RKO (cell line): ENCODE results near the gene TCN2.
"Not testable (repeated sequence)": the region's sequence is repeated elsewhere in the genome, so short reads cannot be mapped to it uniquely, and the experiment has no call there.

Experiments
- DNase-seq: peaks from one replicate; pipeline ENCODE4 v3.0.0-alpha.2; 2016; ENCODE audit warnings: low spot score

TCN2 gene

DNA sequence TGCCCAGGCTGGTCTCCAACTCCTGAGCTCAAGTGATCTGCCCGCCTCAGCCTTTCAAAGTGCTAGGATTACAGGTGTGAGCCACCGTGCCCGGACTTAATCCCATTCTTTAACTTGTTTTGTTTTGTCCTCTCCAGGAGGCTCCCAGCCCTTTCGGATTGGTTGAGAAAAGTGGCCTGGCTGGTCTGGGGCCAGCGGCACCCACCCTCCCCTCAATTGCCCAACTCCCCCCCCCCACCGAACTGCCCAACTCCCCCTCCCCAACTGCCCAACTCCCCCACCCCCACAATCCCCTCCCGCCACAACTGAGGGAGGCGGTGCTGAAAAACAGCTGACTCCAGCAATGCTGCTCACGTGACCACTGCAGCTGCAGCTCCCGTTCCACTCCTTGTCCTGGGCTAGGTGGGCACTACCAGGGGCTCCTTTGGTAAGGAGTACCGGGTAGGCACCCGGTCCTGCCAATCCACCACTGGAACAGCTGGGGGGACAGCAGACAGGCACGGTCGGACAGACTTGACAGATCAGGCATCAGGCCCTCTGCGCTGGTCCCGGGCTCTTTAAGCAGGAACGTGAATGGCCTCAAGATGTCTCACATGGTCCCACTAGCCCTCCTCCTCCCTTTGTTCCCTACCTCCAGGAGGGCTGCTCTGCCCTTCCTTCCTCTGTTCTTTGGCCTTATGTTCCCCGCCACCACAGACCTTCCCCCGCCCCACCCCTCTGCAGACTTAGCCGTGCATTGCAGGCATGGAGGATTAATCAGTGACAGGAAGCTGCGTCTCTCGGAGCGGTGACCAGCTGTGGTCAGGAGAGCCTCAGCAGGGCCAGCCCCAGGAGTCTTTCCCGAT is at the start of gene TCN2:
TCN2 (plus strand) TSS at position 720 of the 845 bp plus-strand sequence. CDS start 158 bp downstream, outside the sequence.
- DNase-seq = no peak

DNA sequence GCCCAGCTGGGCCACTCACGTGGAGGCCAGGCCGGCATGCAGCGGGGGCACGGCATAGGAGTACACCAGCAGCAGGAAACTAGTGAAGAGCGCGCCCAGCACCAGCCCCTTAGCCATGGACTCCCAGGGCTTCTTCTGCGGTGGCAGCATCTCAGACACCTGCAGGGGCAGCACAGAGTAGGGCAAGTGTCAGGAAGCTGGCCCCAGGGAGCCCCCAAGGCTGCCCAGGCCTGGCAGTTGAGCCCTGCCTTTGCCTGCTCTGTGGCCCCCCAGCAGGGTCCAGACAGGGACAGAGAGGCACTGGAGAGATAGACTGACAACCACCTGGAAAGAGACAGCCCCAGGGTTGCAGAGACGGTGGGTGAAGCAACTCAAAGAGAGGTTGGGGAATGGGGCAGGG is 49.7 kb upstream of the TCN2 start:
- DNase-seq = no peak

DNA sequence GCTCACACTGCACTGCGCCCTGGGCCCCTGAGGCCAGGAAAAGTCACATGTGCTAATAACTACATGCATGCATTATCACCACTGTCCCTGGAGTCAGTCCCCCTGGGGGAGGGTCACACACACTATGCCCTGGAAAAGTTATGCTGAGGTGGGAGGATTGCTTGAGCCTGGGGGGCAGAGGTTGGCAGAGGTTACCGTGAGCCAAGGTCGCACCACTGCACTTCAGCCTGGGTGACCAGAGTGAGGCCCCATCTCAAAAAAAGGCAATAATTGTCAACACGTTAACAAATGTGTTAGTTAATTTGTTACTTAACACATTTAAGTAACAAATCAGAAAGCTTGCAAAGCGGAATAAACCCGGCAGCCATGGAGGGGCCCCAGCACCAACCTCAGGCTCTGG is 47.1 kb upstream of the TCN2 start:
- no peak for DNase-seq

DNA sequence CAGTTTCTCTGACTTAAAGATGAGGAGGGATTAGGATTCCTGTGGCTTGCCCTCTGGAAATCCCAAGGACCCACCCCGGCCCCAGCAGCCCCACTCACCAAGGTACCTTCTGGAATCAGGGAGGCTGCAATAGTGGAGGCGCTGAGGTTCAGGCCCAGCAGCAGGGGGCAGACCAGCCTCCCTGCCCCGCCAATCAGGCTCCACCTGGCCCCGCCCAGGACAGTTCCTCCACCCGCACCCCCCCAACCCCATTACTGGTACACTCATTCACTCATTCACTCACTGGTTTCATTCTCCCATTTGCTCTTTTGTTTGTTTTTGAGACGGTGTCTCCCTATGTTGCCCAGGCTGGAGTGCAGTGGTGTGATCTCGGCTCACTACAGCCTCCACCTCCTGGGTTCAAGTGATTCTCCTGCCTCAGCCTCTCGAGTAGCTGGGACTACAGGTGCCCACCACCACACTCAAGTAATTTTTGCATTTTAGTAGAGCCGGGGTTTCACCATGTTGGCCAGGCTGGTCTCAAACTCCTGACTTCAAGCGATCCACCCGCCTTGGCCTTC is 46.3 kb upstream of the TCN2 start:
- DNase-seq = not testable (repeated sequence)

DNA sequence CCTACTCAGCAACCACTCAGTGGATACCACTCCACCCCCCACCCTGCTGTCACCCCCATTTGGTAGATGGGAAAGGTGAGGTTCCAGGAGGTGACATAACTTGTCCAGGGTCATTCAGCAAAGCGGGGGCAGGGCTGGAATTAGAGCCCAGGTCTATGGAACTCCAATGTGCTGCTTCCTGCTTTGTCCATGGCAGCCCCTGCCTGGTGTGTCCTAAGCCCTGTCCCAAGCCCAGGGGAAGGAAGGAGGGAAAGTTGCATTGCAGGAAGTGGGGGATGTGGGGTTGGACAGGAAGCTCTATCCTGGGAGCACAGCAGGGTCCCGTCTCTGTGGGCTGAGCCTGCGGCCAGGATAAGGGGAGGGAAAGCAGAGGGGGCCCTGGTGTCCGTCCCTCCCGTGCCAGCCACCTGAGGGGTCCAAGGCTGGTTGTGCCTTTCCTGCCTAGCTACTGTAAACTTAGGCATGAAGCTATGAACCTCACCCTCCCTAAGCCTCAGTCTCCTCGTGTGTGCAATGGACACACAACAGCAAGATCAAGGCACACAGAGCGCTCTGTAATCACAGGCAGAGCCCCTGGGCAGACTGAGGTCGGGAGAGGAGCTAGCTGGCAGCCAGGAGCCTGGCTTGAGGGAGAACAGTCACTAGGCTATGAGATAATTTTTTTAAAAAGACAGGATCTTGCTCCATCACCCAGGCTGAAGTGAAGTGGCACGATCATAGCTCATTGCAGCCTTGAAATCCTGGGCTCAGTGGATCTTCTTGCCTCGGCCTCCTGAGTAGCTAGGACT is 45.4 kb upstream of the TCN2 start:
- no peak for DNase-seq

DNA sequence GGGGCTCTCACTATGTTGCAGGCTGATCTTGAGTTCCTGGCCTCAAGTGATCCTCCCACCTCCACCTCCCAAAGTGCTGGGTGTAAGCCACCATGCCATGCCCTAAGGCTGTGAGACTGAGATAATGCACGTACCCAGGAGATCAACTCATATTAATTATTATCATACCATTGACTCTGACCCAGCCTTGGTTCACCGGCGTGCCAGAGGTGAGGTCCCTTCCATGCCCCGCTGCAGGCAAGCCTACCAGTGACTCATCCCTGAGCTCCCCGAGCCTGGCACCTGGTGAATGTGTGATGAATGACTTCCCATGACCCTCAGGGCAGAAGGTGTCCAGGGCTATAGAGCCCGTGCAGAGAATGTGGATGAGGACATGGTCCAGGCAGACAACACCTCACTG is 44.6 kb upstream of the TCN2 start:
- DNase-seq = no peak

DNA sequence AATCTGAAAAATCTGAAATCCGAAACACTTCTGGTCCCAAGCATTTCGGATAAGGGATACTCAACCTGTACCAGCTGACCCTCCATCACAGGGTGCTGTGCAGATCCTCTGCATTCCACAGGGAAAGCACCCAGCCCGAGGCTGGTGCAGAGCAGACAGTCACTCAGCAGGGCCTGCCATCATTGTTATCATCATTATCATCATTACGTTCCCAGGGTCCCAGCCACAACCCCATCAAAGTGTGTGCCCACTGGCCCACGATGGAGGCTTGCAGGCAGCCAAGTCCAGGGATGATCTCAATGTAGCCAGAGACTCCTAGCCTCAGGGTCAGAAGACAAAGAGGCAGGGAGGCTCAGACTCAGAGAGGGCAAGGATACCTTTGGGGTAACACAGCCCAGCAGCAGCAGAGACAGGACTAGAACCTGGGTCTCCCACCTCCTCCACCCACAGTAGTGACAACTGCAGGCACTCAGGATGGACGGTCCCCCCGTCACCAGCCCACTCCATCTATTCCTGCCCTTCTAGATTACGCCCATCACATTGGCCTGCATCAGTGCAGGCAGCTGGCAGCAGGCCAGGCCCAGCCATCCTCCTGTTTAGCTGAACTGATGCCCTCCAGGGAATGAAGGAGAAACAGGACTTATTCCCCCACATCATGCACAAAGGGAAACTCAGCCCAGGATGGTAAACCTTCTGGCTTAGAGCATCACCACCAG is 42.8 kb upstream of the TCN2 start:
- DNase-seq = no peak

DNA sequence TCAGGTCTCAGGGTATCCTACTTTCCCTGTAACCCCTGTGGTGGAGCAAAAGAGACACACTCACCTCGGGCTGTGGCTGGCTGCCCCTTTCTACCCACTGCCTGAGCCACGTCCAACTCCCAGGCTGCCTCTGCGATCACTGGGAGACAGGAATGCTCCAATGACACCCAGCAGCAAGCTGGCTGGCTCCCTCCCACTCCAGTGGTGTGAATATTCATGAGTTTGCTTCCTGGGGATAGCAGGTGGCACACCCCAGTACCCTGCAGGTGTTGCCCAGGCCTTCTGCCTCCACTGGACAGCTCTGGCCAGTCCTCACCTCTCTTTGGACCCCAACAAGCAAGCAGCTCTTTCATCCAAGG is 42.2 kb upstream of the TCN2 start:
- no peak for DNase-seq

DNA sequence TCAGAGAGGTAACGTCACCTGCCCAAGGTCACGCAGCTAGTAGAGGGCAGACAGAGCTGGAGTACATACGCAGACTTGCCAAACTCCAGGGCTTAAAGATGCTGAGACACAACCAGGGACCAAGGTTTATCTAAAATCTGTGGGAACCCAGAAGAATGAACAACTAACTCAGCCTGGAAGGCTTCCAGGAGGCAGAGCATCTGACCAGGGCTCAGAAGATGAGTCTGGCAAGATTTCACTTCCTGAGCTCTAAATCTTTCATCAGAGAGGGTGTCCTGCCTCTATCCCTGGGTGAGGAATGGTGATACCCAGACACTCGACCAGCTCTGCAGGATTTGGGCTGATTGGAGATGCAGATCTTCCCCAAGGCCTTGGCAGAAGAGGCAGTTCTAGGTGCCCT is 41.6 kb upstream of the TCN2 start:
- DNase-seq = no peak

DNA sequence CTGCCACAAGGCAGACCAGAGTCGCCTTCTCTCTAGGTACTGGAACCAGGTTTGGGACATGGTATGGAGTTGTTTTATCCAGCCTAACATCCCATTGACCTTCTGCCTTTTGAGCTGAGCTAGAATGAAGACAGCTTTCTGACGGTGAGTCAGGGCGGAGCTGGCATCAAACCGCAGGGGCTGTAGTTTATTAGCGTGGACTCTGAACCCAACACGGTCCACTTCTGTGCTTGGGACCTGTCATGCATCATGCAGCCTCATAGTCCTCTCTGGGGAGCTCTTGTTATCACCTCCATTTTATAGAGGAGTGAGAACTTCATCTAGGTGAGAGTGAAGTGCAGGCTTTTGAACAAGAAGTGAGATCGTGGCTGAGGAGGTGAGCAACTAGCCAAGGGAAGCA is 40.8 kb upstream of the TCN2 start:
- DNase-seq = peak; percentile 47

DNA sequence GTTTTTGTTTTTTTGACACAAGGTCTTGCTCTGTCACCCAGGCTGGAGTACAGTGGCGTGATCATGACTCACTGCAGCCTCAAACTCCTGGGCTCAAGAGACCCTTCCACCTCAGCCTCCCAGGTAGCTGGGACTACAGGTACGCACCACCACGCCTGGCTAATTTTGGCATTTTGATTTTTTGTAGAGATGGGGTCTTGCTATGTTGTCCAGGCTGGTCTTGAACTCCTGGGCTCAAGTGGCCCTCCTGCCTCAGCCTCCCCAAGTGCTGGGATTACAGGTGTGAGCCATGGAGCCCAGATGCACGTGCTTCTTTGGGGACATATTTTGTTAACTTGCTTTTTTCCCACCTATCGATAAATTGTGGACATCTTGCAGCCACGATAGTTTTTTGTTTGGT is 39.7 kb upstream of the TCN2 start:
- not testable (repeated sequence) for DNase-seq

DNA sequence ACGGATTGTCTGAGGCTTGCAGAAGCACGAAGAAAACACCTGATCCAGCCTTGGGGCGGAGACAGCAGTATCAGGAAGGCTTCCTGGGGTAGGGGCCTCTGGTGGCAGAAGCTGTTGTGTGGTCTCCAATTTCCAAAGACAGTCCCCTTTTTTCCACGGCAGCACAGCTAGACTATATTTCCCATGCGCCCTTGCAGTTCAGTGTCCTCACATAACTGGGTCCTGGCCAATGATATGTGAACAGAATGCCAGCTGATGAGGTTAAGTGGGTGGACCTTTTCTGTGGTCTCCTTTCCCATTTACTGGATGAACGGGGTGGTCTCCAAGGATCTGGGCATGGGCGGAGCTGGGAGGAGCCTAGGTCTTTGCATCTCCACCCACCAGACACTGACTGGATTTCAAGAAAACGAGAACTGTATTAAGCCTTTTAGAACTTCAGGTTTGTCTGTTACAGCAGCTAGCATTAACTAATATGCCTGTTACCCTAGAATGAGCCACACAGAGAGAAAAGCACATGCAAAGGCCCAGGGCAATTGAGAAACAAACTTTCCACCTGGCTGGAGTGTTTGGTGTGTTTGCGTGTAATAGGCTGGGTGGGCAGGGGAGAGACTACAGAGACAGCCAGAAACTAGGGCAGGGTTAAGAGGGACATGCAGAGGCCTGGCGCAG is 38.7 kb upstream of the TCN2 start:
- no peak for DNase-seq

DNA sequence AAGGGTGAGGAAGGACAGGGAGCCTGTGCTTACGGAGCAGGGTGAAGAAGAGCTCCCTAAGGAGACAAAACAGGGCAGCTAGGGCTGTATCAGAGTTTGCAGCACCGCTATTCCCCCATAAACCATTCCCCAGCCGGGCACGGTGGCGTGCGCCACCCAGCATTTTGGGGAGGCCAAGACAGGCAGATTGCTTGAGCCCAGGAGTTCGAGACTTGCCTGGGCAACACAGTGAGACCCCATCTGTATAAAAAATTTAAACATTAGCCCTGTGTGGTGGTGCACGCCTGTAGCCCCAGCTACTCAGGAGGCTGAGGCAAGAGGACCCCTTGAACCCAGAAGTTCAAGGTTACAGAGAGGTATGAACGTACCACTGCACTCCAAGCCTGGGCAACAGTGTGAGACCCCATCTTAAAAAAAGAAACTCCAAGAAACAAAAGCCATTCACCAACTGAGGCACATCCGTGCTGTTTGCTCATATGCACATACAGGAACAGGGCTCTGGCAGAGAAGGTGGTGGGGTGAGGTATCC is 37.2 kb upstream of the TCN2 start:
- DNase-seq = no peak

DNA sequence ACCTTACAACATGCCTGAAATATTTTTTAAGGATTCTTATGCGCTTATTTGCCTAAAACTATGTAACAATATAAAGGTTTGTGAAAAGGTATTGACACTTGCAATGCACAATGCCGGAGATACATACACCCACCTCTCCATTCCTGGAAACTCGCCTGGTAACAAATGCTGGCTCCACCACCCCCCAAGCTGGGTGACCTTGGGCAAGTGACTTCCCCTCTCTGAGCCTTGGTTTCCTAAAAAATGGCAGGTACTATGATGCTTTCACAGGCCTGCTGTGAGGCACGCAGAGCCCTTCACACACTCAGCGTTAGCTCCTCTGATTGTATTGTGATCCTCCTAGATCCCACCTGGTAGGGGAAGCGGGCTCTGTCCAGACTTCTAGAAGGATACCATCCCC is 34.8 kb upstream of the TCN2 start:
- no peak for DNase-seq

DNA sequence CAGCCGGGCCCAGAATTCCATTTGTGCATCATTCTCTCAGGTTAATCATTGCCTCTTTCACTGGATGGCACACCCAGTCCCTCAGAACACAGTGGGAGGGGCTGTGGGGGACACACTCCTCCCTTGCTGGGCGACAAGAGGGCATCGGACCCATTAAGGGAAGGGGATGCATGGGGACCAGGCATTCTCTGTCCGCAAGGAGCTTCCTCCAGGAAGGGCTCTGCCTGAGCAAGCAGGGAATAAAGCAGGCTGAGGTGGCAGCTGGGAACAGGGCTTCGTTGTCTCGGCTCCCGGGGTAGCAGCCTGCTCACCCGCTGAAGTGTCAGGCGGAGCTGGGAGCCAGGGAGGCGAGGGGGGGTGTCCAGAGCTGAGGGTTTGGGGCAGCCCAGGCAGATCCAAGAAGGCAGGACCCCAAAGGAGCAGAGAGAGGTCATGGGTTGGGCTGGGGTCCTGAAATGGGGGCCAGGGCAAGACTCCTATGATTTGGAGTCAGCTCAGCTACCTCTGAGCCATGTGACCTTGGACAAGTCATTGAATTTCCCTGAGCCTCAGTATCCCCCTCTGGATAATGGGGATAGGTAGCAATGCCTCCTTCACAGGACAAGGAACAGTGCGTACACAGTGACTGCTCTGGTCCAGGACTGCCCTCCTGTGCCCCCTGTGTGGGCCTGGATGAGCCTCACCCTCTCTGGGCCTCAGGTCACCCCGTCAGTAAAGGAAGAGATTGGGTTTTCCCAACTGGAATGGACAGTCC is 34.0 kb upstream of the TCN2 start:
- DNase-seq = no peak

DNA sequence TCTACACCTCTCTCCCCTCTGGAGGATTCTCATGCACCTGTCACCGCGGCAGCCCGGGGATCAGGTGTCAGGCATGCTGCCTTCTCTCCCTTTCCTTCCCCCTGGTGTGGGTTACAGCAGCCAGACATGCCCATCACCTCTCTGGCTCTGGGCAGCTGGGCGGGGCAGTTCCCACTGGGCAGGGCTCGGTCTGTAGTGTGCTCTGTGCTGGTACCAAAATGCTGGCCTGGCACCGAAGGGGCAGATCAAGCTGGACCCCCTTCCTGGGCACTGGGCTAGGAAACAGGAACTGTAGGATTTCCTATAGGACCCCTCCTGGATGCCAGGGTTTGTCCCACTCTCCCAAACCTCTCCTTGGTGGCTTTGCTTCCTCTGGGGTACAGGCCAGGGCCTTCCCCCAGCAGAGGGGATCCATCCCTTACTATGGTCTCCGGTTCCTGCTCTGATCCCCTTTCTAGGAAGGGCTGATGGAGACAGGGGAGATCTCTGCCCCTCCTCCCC is 33.3 kb upstream of the TCN2 start:
- DNase-seq = no peak

DNA sequence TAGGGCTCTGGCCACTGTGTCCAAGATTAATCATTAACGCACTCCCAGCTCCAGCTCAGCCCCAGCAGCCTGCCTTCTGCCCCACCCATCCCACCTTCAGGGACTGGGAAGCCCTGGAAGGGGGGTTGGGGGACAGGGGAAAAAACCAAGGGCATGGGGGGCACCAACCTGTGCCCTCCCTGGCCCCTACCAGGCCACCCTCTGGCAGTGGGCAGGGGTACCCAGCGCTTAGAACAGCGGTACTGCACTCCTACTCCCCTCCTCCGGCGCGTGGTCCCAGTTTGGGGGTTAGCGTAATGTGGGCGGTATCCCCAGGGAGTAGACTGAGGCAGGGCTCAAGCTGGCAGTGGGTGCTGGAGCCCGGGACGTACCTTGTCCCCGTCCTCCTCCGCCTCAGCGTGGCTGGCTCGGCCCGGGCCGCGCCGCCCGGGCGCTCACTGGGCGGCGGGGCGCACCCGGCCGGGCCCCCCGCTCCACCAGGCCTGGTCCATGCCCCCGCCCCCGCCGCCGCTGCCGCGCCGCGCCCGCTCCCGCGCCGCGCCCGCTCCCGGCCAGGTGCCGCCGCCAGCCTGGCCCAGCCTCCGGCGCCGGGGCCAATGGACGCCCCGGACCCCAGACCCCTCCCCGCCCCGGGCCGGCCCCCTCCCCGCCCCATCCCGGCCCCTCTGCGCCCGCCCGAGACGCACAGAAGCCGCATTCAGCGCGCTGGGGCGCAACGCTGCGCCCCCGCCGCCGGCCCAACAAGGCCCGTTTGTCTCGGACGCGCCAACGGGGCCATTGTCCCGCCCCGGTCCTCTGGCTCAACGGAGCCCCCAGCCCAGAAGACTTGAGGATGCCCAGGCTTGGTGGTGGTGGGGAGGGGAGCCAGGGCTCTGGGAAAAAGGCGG is 32.6 kb upstream of the TCN2 start, which contains the start of gene GAL3ST1:
GAL3ST1 (minus strand) TSS at position 571 of the 887 bp plus-strand sequence. CDS start 17,273 bp downstream, outside the sequence.
- DNase-seq = no peak

DNA sequence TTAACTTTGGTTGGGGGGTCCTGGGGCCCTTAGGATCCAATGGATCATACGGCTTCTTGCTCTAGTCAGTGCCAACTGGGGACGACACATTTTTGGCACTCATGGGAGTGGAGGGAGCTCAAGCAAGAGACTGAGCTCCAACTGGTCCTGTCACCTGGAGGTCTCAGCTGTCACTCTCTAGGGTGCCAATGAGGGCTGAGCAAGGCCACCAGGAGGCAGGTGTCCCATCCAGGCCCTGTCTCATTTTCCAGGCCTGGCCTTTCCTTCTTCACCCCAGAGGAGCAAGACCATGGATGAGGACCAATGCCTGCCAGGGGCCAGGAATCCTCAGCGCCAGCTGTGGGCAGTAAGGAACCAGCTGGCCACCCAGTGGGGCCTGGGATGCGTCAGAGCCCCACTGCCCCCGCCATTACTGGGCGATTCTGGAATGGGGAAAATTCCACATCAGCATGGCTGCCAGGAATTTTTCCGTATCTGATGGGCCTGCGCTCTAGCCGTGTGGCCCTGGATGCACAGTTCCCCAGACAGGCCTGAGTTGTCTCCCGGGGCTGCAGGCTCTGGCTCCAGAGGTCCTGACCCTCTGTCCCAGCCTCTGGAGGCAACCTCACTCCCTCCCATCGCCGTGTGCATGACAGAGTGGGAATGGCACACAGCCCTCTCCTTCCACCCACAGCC is 31.8 kb upstream of the TCN2 start:
- DNase-seq = no peak

DNA sequence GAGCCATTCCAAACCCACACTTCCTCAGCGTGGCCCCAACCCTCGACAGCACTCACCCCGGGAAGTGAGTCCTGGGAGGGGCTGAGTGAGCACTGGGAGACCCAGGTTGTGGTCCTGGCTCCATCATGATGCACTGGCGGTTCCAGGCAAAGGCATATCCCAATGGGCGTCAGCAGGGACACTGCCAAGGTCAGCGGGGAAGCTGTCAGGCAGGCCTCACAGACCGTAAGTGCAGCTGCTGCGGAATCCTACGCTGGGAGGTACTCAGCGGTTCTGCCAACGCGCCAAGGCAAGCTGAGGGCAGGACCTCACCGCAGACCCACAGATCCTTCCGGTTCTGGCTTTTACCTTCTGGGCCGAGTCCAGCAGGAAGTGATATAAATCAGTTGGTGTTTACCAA is 31.1 kb upstream of the TCN2 start:
- DNase-seq = no peak
